Measurements from ENCODE around the gene CPEB3. TPM values are rescaled to one million over a fixed set of nuclear protein-coding genes. Genes with fewer than 3 reads are reported as not detected.

CPEB3 gene
- total and polyA plus RNA-seq, 9 of the 15 experiments (the other 6 are each of a cell fraction or from before 2014, with no cell fraction given), result 0.15 to 1.2 (median 0.51) TPM

GRCh38 chr10:92014620-92015019 is 276.3 kb downstream of the CPEB3 start:
- WGBS (ENCODE audit: insufficient coverage, low coverage, missing lambda C conversion rate), result 100% methylated on average over 1 of the region's 1 CpG
- Histone ChIP-seq H3K36me3 (ENCODE audit: control insufficient read depth, insufficient read depth, low read length) (peaks cover 75% of the 10 kb centered on the region), H3K27me3 (ENCODE audit: control insufficient read depth in 2 of 2, insufficient read depth in 2 of 2, low read length in 2 of 2) (no peaks in the 10 kb centered on the region), H3K9me1 (ENCODE audit: control insufficient read depth, insufficient read depth, low read length) (no peaks in the 10 kb centered on the region), H2AFZ (ENCODE audit: low read depth, low read length) (no peak overlapping the region), H3K79me2 (ENCODE audit: control insufficient read depth, insufficient read depth, low read length) (no peaks in the 10 kb centered on the region), H3K27ac (ENCODE audit: extremely low read depth, low read depth, low read length) (no peak overlapping the region), H3K4me2 (ENCODE audit: insufficient read depth, low read length) (no peak overlapping the region), H3K4me3 (no peak overlapping the region), H4K20me1 (replicated peaks; ENCODE audit: control insufficient read depth, insufficient read depth, low read length) (no peaks in the 10 kb centered on the region), H3K9me3 (replicated peaks; ENCODE audit: control insufficient read depth, insufficient read depth, low read depth, low read length) (no peaks in the 10 kb centered on the region), H3K4me1 (replicated peaks in 1 of 2; ENCODE audit: control insufficient read depth in 2 of 2, insufficient read depth in 2 of 2, low read length in 2 of 2) (no peaks in the 10 kb centered on the region; a peak in 1 of 5 replicates), H3K9ac (ENCODE audit: insufficient read depth in 1 of 2, low read depth in 2 of 2, low read length in 2 of 2) (no peak overlapping the region)
- BruUV-seq (replicated peaks), result no TSS peak
- ATAC-seq (no peak), FAIRE-seq (no peak), DNase-seq (ENCODE audit: extremely low read depth in 1 of 4, low spot score in 3 of 4) (no peak)
- ChIA-PET CTCF (ENCODE audit: low intra/inter-chr PET ratio) (no interaction called here), POLR2A (no interaction called here)
- in situ Hi-C loops (cut with MboI), result no loop called here
- intact Hi-C loops (cut with micrococcal nuclease), result no loop called here
- TF ChIP-seq PATZ1 (CRISPR knock-in tag; IDR thresholded peaks at IDR 0.05; ENCODE audit: borderline replicate concordance), result no peak
- no peak for TF ChIP-seq MCM2 (IDR thresholded peaks at IDR 0.05; ENCODE audit: low read depth)
- no peak for TF ChIP-seq ZNF354B (CRISPR knock-in tag; IDR thresholded peaks at IDR 0.05)
- TF ChIP-seq TRIM28 (IDR thresholded peaks at IDR 0.05), result no peak
- TF ChIP-seq EGR1 (conservative IDR thresholded peaks at IDR 0.05), result no peak
- TF ChIP-seq E2F6 (IDR thresholded peaks at IDR 0.05; ENCODE audit: borderline replicate concordance in 1 of 2, extremely low read depth in 1 of 2, insufficient read depth in 1 of 2, insufficient read length in 1 of 2, low read depth in 1 of 2, low read length in 1 of 2, poor library complexity in 1 of 2, severe bottlenecking in 1 of 2), result no peak
- no peak for TF ChIP-seq ZBTB12 (CRISPR knock-in tag; IDR thresholded peaks at IDR 0.05)
- TF ChIP-seq ZNF449 (CRISPR knock-in tag; IDR thresholded peaks at IDR 0.05), result no peak
- no peak for TF ChIP-seq ZNF699 (CRISPR knock-in tag; IDR thresholded peaks at IDR 0.05; ENCODE audit: insufficient replicate concordance)
- no peak for TF ChIP-seq MXI1 (IDR thresholded peaks at IDR 0.05; ENCODE audit: low read depth, low read length)
- TF ChIP-seq LEF1 (IDR thresholded peaks at IDR 0.05), result no peak
- TF ChIP-seq E2F3 (CRISPR knock-in tag; IDR thresholded peaks at IDR 0.05), result no peak
- no peak for TF ChIP-seq SIRT6 (IDR thresholded peaks at IDR 0.05; ENCODE audit: low read depth, low read length)
- no peak for TF ChIP-seq BDP1 (IDR thresholded peaks at IDR 0.05; ENCODE audit: insufficient read depth, insufficient read length)
- no peak for TF ChIP-seq HES1 (IDR thresholded peaks at IDR 0.05; ENCODE audit: low read depth)
- TF ChIP-seq HMGN3 (IDR thresholded peaks at IDR 0.05; ENCODE audit: borderline replicate concordance, extremely low read depth, insufficient read length, low read depth, low read length), result no peak
- no peak for TF ChIP-seq MTA3 (IDR thresholded peaks at IDR 0.05; ENCODE audit: borderline replicate concordance)
- no peak for TF ChIP-seq TFAM (CRISPR knock-in tag; conservative IDR thresholded peaks at IDR 0.05)

Measured in K562 (cell line).